Choroid plexus epithelial cell (primary cell): ENCODE data around the gene CNOT2.

Source experiments
- DNase-seq: peaks from one replicate; pipeline ENCODE4 v3.0.0-alpha.2; 2010; ENCODE audit warnings: low read depth
- H3K4me3 ChIP-seq: 2 replicates; pipeline ENCODE4 v1.5.1; 2011; ENCODE audit warnings: low read depth, mild to moderate bottlenecking, control low read depth, low read length, moderate library complexity
- TF ChIP-seq, protein P1 (sequence below): conservative IDR thresholded peaks from 2 replicates; pipeline ENCODE4 v1.5.1; 2011; ENCODE audit warnings: low read depth, mild to moderate bottlenecking, control low read depth, inconsistent platforms, low read length, moderate library complexity

The CNOT2 gene

DNA sequence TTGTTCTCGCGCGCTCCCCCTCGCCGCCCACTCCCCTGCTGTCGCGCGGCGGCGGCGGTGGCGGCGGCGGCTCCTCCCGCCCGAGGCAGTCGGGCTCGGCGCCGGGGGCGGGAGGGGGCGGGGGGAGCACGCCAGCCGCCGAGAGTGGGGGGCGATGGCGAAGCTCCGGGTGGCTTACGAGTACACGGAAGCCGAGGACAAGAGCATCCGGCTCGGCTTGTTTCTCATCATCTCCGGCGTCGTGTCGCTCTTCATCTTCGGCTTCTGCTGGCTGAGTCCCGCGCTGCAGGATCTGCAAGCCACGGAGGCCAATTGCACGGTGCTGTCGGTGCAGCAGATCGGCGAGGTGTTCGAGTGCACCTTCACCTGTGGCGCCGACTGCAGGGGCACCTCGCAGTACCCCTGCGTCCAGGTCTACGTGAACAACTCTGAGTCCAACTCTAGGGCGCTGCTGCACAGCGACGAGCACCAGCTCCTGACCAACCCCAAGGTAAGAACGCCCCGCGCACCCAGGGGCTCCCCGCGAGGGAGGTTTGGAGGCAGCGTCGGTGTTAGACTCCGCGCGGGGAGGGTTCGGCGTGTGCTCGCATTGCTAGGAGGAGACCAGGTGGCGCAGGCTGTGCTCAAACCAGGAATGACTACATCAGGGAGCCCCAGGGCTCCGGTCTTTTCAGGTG is 123.5 kb downstream of the CNOT2 start:
- TF ChIP-seq, protein P1, sequence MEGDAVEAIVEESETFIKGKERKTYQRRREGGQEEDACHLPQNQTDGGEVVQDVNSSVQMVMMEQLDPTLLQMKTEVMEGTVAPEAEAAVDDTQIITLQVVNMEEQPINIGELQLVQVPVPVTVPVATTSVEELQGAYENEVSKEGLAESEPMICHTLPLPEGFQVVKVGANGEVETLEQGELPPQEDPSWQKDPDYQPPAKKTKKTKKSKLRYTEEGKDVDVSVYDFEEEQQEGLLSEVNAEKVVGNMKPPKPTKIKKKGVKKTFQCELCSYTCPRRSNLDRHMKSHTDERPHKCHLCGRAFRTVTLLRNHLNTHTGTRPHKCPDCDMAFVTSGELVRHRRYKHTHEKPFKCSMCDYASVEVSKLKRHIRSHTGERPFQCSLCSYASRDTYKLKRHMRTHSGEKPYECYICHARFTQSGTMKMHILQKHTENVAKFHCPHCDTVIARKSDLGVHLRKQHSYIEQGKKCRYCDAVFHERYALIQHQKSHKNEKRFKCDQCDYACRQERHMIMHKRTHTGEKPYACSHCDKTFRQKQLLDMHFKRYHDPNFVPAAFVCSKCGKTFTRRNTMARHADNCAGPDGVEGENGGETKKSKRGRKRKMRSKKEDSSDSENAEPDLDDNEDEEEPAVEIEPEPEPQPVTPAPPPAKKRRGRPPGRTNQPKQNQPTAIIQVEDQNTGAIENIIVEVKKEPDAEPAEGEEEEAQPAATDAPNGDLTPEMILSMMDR, result no peak
- H3K4me3 ChIP-seq, result peak overlapping the region; percentile 67
- peak; percentile 44 for DNase-seq

GRCh38 chr12:70367258-70368141 is 124.3 kb downstream of the CNOT2 start:
- peak; percentile 30 for DNase-seq
- H3K4me3 ChIP-seq, result peak overlapping the region; percentile 67
- TF ChIP-seq, protein P1, result no peak

- TF ChIP-seq, protein P1, result no peak
- H3K4me3 ChIP-seq, result no peak overlapping the region
- no peak for DNase-seq
Measured at GRCh38 chr12:70372881-70373280, 129.6 kb downstream of the CNOT2 start.

DNA sequence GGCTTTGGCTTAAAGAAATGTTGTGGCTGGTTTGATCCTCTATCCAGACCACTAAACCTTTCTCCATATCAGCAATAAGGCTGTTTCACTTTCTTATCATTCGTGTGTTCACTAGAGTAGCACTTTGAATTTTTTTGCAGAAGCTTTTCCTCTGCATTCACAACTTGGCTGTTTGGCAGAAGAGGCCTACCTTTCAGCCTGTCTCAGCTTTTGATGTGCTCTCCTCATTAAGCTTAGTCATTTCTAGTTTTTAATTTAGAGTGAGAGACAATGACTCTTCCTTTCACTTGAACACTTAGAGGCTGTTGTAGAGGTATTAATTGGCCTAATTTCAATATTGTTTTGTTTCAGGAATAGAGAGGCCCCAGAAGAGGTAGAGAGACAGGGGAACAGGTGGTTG is 136.6 kb downstream of the CNOT2 start:
- DNase-seq, result no peak
- TF ChIP-seq, protein P1, result no peak
- no peak overlapping the region for H3K4me3 ChIP-seq

DNA sequence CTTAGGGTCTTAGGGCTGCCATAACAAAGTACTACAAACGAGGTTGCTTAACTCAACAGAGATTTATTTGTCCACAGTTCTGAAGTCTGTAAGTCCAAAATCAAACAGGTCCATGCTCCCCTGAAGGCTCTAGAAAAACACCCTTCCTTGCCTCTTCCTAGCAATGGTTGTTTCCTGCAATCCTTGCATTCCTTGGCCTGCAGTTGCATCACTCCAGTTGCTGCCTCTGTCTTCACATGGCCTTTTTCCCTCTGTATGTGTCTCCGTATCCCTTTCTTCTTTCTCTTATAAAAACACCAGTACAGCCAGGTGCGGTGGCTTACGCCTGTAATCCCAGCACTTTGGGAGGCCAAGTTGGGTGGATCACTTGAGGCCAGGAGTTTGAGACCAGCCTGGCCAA is 140.3 kb downstream of the CNOT2 start:
- TF ChIP-seq, protein P1, result no peak
- peak; percentile 26 for DNase-seq
- H3K4me3 ChIP-seq, result no peak overlapping the region

- no peak overlapping the region for H3K4me3 ChIP-seq
- TF ChIP-seq, protein P1, result no peak
- DNase-seq, result no peak
Measured at GRCh38 chr12:70383886-70384285, 140.7 kb downstream of the CNOT2 start.

DNA sequence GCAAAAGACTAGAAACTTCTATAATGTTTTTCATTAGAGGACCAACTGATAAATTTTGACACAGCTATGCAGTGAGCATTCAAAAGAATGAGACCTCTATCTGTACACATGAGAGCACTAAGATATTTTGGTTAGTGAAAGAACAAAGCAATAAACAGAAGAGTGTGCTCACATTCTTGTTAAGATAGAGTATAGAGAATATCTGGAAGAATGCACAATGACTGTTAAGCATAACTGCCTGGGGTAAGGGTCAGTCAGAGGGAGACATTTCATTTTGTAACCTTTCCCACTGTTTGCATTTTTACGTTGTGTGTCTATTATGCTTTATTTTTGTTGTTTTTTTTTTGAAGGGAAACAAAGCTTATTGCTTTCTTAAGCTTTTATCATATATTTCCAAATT is 143.5 kb downstream of the CNOT2 start:
- peak; percentile 28 for DNase-seq
- TF ChIP-seq, protein P1, result no peak
- no peak overlapping the region for H3K4me3 ChIP-seq
